ENCODE results near the gene HSPG2. TPM values are rescaled to one million over a fixed set of nuclear protein-coding genes. Genes with fewer than 3 reads are reported as not detected.

HSPG2 gene
- total and polyA plus RNA-seq, 2 donors: 242 to 514 TPM

GRCh38 chr1:21839337-21840037, 97.6 kb downstream of the HSPG2 start:
- H3K36me3 ChIP-seq (ENCODE audit: insufficient read depth): peaks cover 8% of the 10 kb centered on the region

GRCh38 chr1:21838359-21839157, 98.6 kb downstream of the HSPG2 start:
- H3K36me3 ChIP-seq (ENCODE audit: insufficient read depth): peaks cover 10% of the 10 kb centered on the region
- DNase-seq (ENCODE audit: extremely low spot score): no peak
- no peak overlapping the region for H3K27ac ChIP-seq (ENCODE audit: low read depth)

More at GRCh38 chr1:21839337-21840037, 97.6 kb downstream of the HSPG2 start:
- DNase-seq (ENCODE audit: extremely low spot score): no peak
- Histone ChIP-seq H3K4me1 (ENCODE audit: insufficient read depth) (no peaks in the 10 kb centered on the region), H3K27ac (ENCODE audit: low read depth) (no peak overlapping the region), H3K4me3 (ENCODE audit: low read depth, low read length) (no peak overlapping the region)
- WGBS: 90% methylated on average over 19 of the region's 19 CpGs

GRCh38 chr1:21837476-21837875, 99.6 kb downstream of the HSPG2 start:
- DNase-seq (ENCODE audit: extremely low spot score): no peak
- H3K4me1 ChIP-seq (ENCODE audit: insufficient read depth): no peaks in the 10 kb centered on the region
- no peak overlapping the region for H3K4me3 ChIP-seq (ENCODE audit: low read depth, low read length)
- peaks cover 10% of the 10 kb centered on the region for H3K36me3 ChIP-seq (ENCODE audit: insufficient read depth)
- H3K27ac ChIP-seq (ENCODE audit: low read depth): no peak overlapping the region
- WGBS: 94% methylated on average over 10 of the region's 10 CpGs

More at GRCh38 chr1:21838359-21839157, 98.6 kb downstream of the HSPG2 start:
- WGBS: 88% methylated on average over 23 of the region's 23 CpGs
- H3K4me3 ChIP-seq (ENCODE audit: low read depth, low read length): no peak overlapping the region
- H3K4me1 ChIP-seq (ENCODE audit: insufficient read depth): no peaks in the 10 kb centered on the region

GRCh38 chr1:21836729-21837128, 100.4 kb downstream of the HSPG2 start:
- peaks cover 10% of the 10 kb centered on the region for H3K36me3 ChIP-seq (ENCODE audit: insufficient read depth)
- no peak overlapping the region for H3K4me3 ChIP-seq (ENCODE audit: low read depth, low read length)
- no peak for DNase-seq (ENCODE audit: extremely low spot score)
- no peak overlapping the region for H3K27ac ChIP-seq (ENCODE audit: low read depth)
- 96% methylated on average over 13 of the region's 13 CpGs for WGBS
- no peaks in the 10 kb centered on the region for H3K4me1 ChIP-seq (ENCODE audit: insufficient read depth)

- 96% methylated on average over 4 of the region's 4 CpGs for WGBS
- DNase-seq (ENCODE audit: extremely low spot score): no peak
- no peaks in the 10 kb centered on the region for H3K4me1 ChIP-seq (ENCODE audit: insufficient read depth)
Observed at GRCh38 chr1:21836010-21836409, 101.1 kb downstream of the HSPG2 start.

GRCh38 chr1:21834666-21835065, 102.4 kb downstream of the HSPG2 start:
- 95% methylated on average over 16 of the region's 16 CpGs for WGBS
- Histone ChIP-seq H3K4me1 (ENCODE audit: insufficient read depth) (no peaks in the 10 kb centered on the region), H3K27ac (ENCODE audit: low read depth) (no peak overlapping the region), H3K36me3 (ENCODE audit: insufficient read depth) (peaks cover 12% of the 10 kb centered on the region), H3K4me3 (ENCODE audit: low read depth, low read length) (no peak overlapping the region)
- DNase-seq (ENCODE audit: extremely low spot score): no peak

More at GRCh38 chr1:21836010-21836409, 101.1 kb downstream of the HSPG2 start:
- H3K36me3 ChIP-seq (ENCODE audit: insufficient read depth): peaks cover 12% of the 10 kb centered on the region
- H3K4me3 ChIP-seq (ENCODE audit: low read depth, low read length): no peak overlapping the region
- no peak overlapping the region for H3K27ac ChIP-seq (ENCODE audit: low read depth)

GRCh38 chr1:21834094-21834493, 103.0 kb downstream of the HSPG2 start:
- WGBS: 98% methylated on average over 1 of the region's 1 CpG

GRCh38 chr1:21833392-21833976, 103.6 kb downstream of the HSPG2 start:
- Histone ChIP-seq H3K4me1 (ENCODE audit: insufficient read depth) (no peaks in the 10 kb centered on the region), H3K4me3 (ENCODE audit: low read depth, low read length) (no peak overlapping the region), H3K36me3 (ENCODE audit: insufficient read depth) (peaks cover 11% of the 10 kb centered on the region), H3K27ac (ENCODE audit: low read depth) (no peak overlapping the region)
- no peak for DNase-seq (ENCODE audit: extremely low spot score)
- WGBS: 89% methylated on average over 11 of the region's 11 CpGs

More at GRCh38 chr1:21834094-21834493, 103.0 kb downstream of the HSPG2 start:
- no peak for DNase-seq (ENCODE audit: extremely low spot score)
- Histone ChIP-seq H3K36me3 (ENCODE audit: insufficient read depth) (peaks cover 12% of the 10 kb centered on the region), H3K27ac (ENCODE audit: low read depth) (no peak overlapping the region), H3K4me3 (ENCODE audit: low read depth, low read length) (no peak overlapping the region), H3K4me1 (ENCODE audit: insufficient read depth) (no peaks in the 10 kb centered on the region)

GRCh38 chr1:21831454-21831970, 105.6 kb downstream of the HSPG2 start:
- Histone ChIP-seq H3K4me3 (ENCODE audit: low read depth, low read length) (no peak overlapping the region), H3K27ac (ENCODE audit: low read depth) (no peak overlapping the region), H3K4me1 (ENCODE audit: insufficient read depth) (no peaks in the 10 kb centered on the region), H3K36me3 (ENCODE audit: insufficient read depth) (peaks cover 9% of the 10 kb centered on the region)
- WGBS: 91% methylated on average over 14 of the region's 14 CpGs
- DNase-seq (ENCODE audit: extremely low spot score): no peak

- 93% methylated on average over 23 of the region's 23 CpGs for WGBS
- no peak overlapping the region for H3K27ac ChIP-seq (ENCODE audit: low read depth)
- H3K4me3 ChIP-seq (ENCODE audit: low read depth, low read length): no peak overlapping the region
- H3K4me1 ChIP-seq (ENCODE audit: insufficient read depth): no peaks in the 10 kb centered on the region
- peaks cover 9% of the 10 kb centered on the region for H3K36me3 ChIP-seq (ENCODE audit: insufficient read depth)
- DNase-seq (ENCODE audit: extremely low spot score): no peak
Observed at GRCh38 chr1:21830792-21831453, 106.2 kb downstream of the HSPG2 start.

- 88% methylated on average over 17 of the region's 17 CpGs for WGBS
Observed at GRCh38 chr1:21829294-21829693, 107.8 kb downstream of the HSPG2 start.

GRCh38 chr1:21828506-21829210, 108.5 kb downstream of the HSPG2 start:
- DNase-seq (ENCODE audit: extremely low spot score): no peak
- H3K4me3 ChIP-seq (ENCODE audit: low read depth, low read length): no peak overlapping the region
- peaks cover 7% of the 10 kb centered on the region for H3K36me3 ChIP-seq (ENCODE audit: insufficient read depth)
- H3K4me1 ChIP-seq (ENCODE audit: insufficient read depth): no peaks in the 10 kb centered on the region
- WGBS: 89% methylated on average over 28 of the region's 28 CpGs
- no peak overlapping the region for H3K27ac ChIP-seq (ENCODE audit: low read depth)

More at GRCh38 chr1:21829294-21829693, 107.8 kb downstream of the HSPG2 start:
- Histone ChIP-seq H3K27ac (ENCODE audit: low read depth) (no peak overlapping the region), H3K36me3 (ENCODE audit: insufficient read depth) (peaks cover 2% of the 10 kb centered on the region), H3K4me1 (ENCODE audit: insufficient read depth) (no peaks in the 10 kb centered on the region), H3K4me3 (ENCODE audit: low read depth, low read length) (no peak overlapping the region)
- DNase-seq (ENCODE audit: extremely low spot score): no peak
